K562 (cell line): ENCODE results near the gene TBC1D2. TPM values are rescaled to one million over a fixed set of nuclear protein-coding genes. Genes with fewer than 3 reads are reported as not detected.
A peak's percentile ranks its signal among the peaks of the same experiment; 100 is the strongest.

ENCODE experiments used
- ARID3A ChIP-seq: IDR thresholded peaks from 2 replicates; pipeline ENCODE4 v1.6.1; 2012; ENCODE audit warnings: low read depth, low read length, improper control_type of control experiment, borderline replicate concordance
- GABPB2 ChIP-seq: fragments of 250-450 bp; sonication (Bioruptor Pico); conservative IDR thresholded peaks from 2 replicates; pipeline ENCODE4 v1.5.1; 2021; ENCODE audit warnings: mild to moderate bottlenecking
- GTF2F1 ChIP-seq: IDR thresholded peaks from 2 replicates; pipeline ENCODE4 v1.6.1; 2011; ENCODE audit warnings: low read depth, low read length, improper control_type of control experiment
- MEF2A ChIP-seq: IDR thresholded peaks from 2 replicates; pipeline ENCODE4 v1.6.1; 2011; ENCODE audit warnings: low read depth, mild to moderate bottlenecking, low read length, moderate library complexity; ENCODE audit not compliant: control insufficient read depth
- NRF1 ChIP-seq, 2 experiments: fragments of 450-650 bp; IDR thresholded peaks in 1 of 2; conservative IDR thresholded peaks in 1 of 2; 2 replicates each; pipeline ENCODE4 v1.6.1; 2014; ENCODE audit warnings: mild to moderate bottlenecking in 2 of 2
- PBX2 ChIP-seq, 2 experiments: IDR thresholded peaks in 1 of 2; conservative IDR thresholded peaks in 1 of 2; 2 replicates each; pipeline ENCODE4 v1.6.1; 2016; ENCODE audit warnings: low read depth in 2 of 2, mild to moderate bottlenecking in 1 of 2, missing compliant biosample characterization in 1 of 2, missing genetic modification characterization in 1 of 2, moderate library complexity in 1 of 2
- PHF21A ChIP-seq: fragments of 450-650 bp; IDR thresholded peaks from 2 replicates; pipeline ENCODE4 v1.6.1; 2017; ENCODE audit warnings: low read depth, borderline replicate concordance
- PML ChIP-seq: IDR thresholded peaks from 2 replicates; pipeline ENCODE4 v1.6.1; 2012; ENCODE audit warnings: low read length, inconsistent platforms
- POLR2H ChIP-seq: IDR thresholded peaks from 2 replicates; pipeline ENCODE4 v1.6.1; 2016; ENCODE audit warnings: missing genetic modification characterization, low read depth, mild to moderate bottlenecking, control low read depth, missing compliant biosample characterization, moderate library complexity
- RBM25 ChIP-seq: fragments of 200-400 bp; formaldehyde crosslinking; IDR thresholded peaks from 2 replicates; pipeline ENCODE4 v1.6.1; 2018; ENCODE audit warnings: low read length, low read depth, moderate library complexity; ENCODE audit not compliant: severe bottlenecking
- SIN3B ChIP-seq: fragments of 450-650 bp; IDR thresholded peaks from 2 replicates; pipeline ENCODE4 v1.6.1; 2017; ENCODE audit warnings: low read depth, mild to moderate bottlenecking, moderate library complexity
- SP1 ChIP-seq: sonication (generic); formaldehyde crosslinking; IDR thresholded peaks from 2 replicates; pipeline ENCODE4 v1.8.1; 2022; ENCODE audit warnings: mild to moderate bottlenecking, missing genetic modification reagents
- SP2 ChIP-seq: IDR thresholded peaks from 2 replicates; pipeline ENCODE4 v1.6.1; 2011; ENCODE audit warnings: mild to moderate bottlenecking, low read depth, low read length, moderate library complexity; ENCODE audit not compliant: poor library complexity, severe bottlenecking; ENCODE audit errors: extremely low read depth
- ZNF143 ChIP-seq: sonication (generic); formaldehyde crosslinking; IDR thresholded peaks from 2 replicates; pipeline ENCODE4 v1.9.0; 2022; ENCODE audit warnings: mild to moderate bottlenecking, missing genetic modification reagents
- ZNF274 ChIP-seq: IDR thresholded peaks from 2 replicates; pipeline ENCODE4 v1.6.1; 2011; ENCODE audit warnings: low read depth, mild to moderate bottlenecking, low read length, moderate library complexity, borderline replicate concordance
- ZNF316 ChIP-seq: fragments of 450-650 bp; IDR thresholded peaks from 2 replicates; pipeline ENCODE4 v1.6.1; 2016
- ZNF655 ChIP-seq: fragments of 250-450 bp; sonication (Bioruptor Pico); IDR thresholded peaks from 2 replicates; pipeline ENCODE4 v1.5.0; 2021
- ZNF830 ChIP-seq: fragments of 250-450 bp; sonication (Bioruptor Pico); IDR thresholded peaks from 2 replicates; pipeline ENCODE4 v1.5.0; 2021; ENCODE audit warnings: mild to moderate bottlenecking
- polyA plus RNA-seq, 8 experiments: library from polyadenylated mRNA; depleted of rRNA in 4 of 8; stranded (reverse) in 5 of 8; unstranded in 3 of 8; fragments of >200 nt; fragmentation: Nextera tagmentation in 2 of 8; fragmentation: Illumina TruSeq in 1 of 8; extraction: Ambion mirVana in 2 of 8; extraction: Trizol in 1 of 8; gene quantifications; 2 replicates each; pipeline versions ENCODE4 v1.2.1 to v1.2.3, GENCODE V29; 2011 to 2014; ENCODE audit warnings: inconsistent platforms in 1 of 8, missing spikeins in 1 of 8
- total RNA-seq, 7 experiments: library from RNA; depleted of rRNA in 6 of 7; stranded (reverse); fragments of >200 nt in 6 of 7; fragmentation: Illumina TruSeq in 2 of 7; extraction: Trizol in 2 of 7; gene quantifications; 2 replicates each; pipeline versions ENCODE4 v1.2.1 to v1.2.3, GENCODE V29; 2011 to 2021; ENCODE audit warnings: low replicate concordance in 1 of 7
- TF ChIP-seq, protein P1 (sequence below): fragments of 250-450 bp; sonication (Bioruptor Pico); IDR thresholded peaks from 2 replicates; pipeline ENCODE4 v1.5.0; 2020; ENCODE audit warnings: mild to moderate bottlenecking

TBC1D2 gene
- total and polyA plus RNA-seq, 9 of the 15 experiments (the other 6 are each of a cell fraction or from before 2014, with no cell fraction given), result 0.10 to 7.0 (median 2.5) TPM

- TF ChIP-seq ZNF143 (CRISPR knock-in tag) (no peak), GABPB2 (CRISPR knock-in tag) (no peak), MEF2A (0 out of 2 replicates have a peak, but pooled peaks have one; percentile 12), RBM25 (peak; percentile 97), SP1 (CRISPR knock-in tag) (peak; percentile 54; the same call in 1 of the 2 replicates), SP2 (no peak), POLR2H (tag) (peak; percentile 72), ZNF274 (no peak), PML (peak; percentile 43; the same call in 1 of the 2 replicates), SIN3B (no peak), NRF1 (conservative IDR thresholded peaks at IDR 0.05 in 1 of 2, IDR thresholded peaks at IDR 0.05 in 1 of 2) (peak in 1 of 2 experiments; percentile 24; a peak in 1 of 4 replicates), GTF2F1 (0 out of 2 replicates have a peak, but pooled peaks have one; percentile 23), PBX2 (CRISPR knock-in tag; IDR thresholded peaks at IDR 0.05; ENCODE audit: low read depth) (no peak), PBX2 (tag; conservative IDR thresholded peaks at IDR 0.05; ENCODE audit: low read depth) (peak; percentile 55), ZNF655 (CRISPR knock-in tag) (no peak), ARID3A (peak; percentile 59; the same call in 1 of the 2 replicates), ZNF830 (no peak), ZNF316 (peak; percentile 28; the same call in 1 of the 2 replicates), PHF21A (no peak)
- TF ChIP-seq, protein P1, sequence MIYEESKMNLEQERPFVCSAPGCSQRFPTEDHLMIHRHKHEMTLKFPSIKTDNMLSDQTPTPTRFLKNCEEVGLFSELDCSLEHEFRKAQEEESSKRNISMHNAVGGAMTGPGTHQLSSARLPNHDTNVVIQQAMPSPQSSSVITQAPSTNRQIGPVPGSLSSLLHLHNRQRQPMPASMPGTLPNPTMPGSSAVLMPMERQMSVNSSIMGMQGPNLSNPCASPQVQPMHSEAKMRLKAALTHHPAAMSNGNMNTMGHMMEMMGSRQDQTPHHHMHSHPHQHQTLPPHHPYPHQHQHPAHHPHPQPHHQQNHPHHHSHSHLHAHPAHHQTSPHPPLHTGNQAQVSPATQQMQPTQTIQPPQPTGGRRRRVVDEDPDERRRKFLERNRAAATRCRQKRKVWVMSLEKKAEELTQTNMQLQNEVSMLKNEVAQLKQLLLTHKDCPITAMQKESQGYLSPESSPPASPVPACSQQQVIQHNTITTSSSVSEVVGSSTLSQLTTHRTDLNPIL (CRISPR knock-in tag), result no peak
These were observed 73.2 kb downstream of the TBC1D2 start (continued) for GRCh38 chr9:98182069-98182820.
